Measurements from ENCODE around the gene ARSG. TPM values are rescaled to one million over a fixed set of nuclear protein-coding genes. Genes with fewer than 3 reads are reported as not detected.
"Not testable (repeated sequence)": the region's sequence is repeated elsewhere in the genome, so short reads cannot be mapped to it uniquely, and the experiment has no call there.

The ARSG gene
- total and polyA plus RNA-seq, 2 of the 8 experiments (the other 6 are each of a cell fraction or from before 2014, with no cell fraction given), result 3.3 to 4.0 TPM

GRCh38 chr17:68253426-68253825 lies 37.9 kb upstream of the ARSG start:
- H2BK5ac ChIP-seq (ENCODE audit: low read depth, low read length), result not testable (repeated sequence)
- POLR2A ChIA-PET (ENCODE audit: partially characterized antibody), result interaction anchor here (1.6 kb wide), 1 partner anchor 38 kb away, joined by 4 read pairs; the partner anchor contains the start of genes ARSG and SLC16A6

More at GRCh38 chr17:68253426-68253825, 37.9 kb upstream of the ARSG start:
- H3K36me3 ChIP-seq (ENCODE audit: control insufficient read depth in 2 of 4, insufficient read depth in 4 of 4, low read length in 3 of 4), result peaks cover 0 to 28% (median 1%) of the 10 kb centered on the region in 4 experiments; a peak in 5 of 8 replicates
- not testable (repeated sequence) for H4K91ac ChIP-seq (replicated peaks; ENCODE audit: insufficient read length, low read length); H2BK15ac ChIP-seq (ENCODE audit: low read length); H2AK5ac ChIP-seq (ENCODE audit: low read depth, low read length); H3K9ac ChIP-seq (replicated peaks in 1 of 4; ENCODE audit: extremely low read depth in 1 of 4, low read depth in 3 of 4, low read length in 3 of 4); H3K4me1 ChIP-seq (replicated peaks in 1 of 4; ENCODE audit: control insufficient read depth in 3 of 4, insufficient read depth in 4 of 4, low read length in 3 of 4); FAIRE-seq; H3K18ac ChIP-seq (ENCODE audit: extremely low read depth, low read length); H3K23me2 ChIP-seq (ENCODE audit: low read depth, low read length); H3K9me3 ChIP-seq (ENCODE audit: insufficient read depth in 2 of 2, low read depth in 1 of 2, low read length in 1 of 2); H3K23ac ChIP-seq (ENCODE audit: insufficient read length); H3K56ac ChIP-seq (replicated peaks; ENCODE audit: insufficient read length, low read depth, low read length); H3K27me3 ChIP-seq (replicated peaks in 1 of 4; ENCODE audit: control insufficient read depth in 3 of 4, extremely low read depth in 1 of 4, insufficient read depth in 3 of 4, low read length in 3 of 4); H3K14ac ChIP-seq (ENCODE audit: insufficient read length); H3K4me3 ChIP-seq (ENCODE audit: extremely low read depth in 1 of 4, insufficient read depth in 2 of 4, low read depth in 3 of 4, low read length in 4 of 4); H4K5ac ChIP-seq (ENCODE audit: insufficient read length, low read depth, low read length); H2BK12ac ChIP-seq (ENCODE audit: low read depth, low read length); H2AFZ ChIP-seq (ENCODE audit: low read length); H3K27ac ChIP-seq (ENCODE audit: low read depth, low read length); H3K4me2 ChIP-seq (ENCODE audit: insufficient read depth in 1 of 2, low read depth in 2 of 2, low read length in 2 of 2); H3K4ac ChIP-seq (replicated peaks; ENCODE audit: insufficient read length, low read depth, low read length); H3K79me1 ChIP-seq (ENCODE audit: low read depth, low read length); H4K8ac ChIP-seq (ENCODE audit: extremely low read depth, insufficient read depth, low read length); H3K79me2 ChIP-seq (ENCODE audit: control insufficient read depth in 1 of 2, insufficient read depth in 2 of 2, low read length in 2 of 2); H2BK120ac ChIP-seq (replicated peaks; ENCODE audit: low read depth, low read length); H4K20me1 ChIP-seq (replicated peaks in 1 of 2; ENCODE audit: control insufficient read depth in 1 of 2, insufficient read depth in 2 of 2, low read length in 2 of 2); H2BK20ac ChIP-seq (ENCODE audit: low read length)
- 93% methylated on average over 7 of the region's 7 CpGs; no CpG with 5 or more reads in 1 of the 2 experiments for WGBS, 2 experiments (ENCODE audit: extremely low coverage in 1 of 2, insufficient coverage in 1 of 2, insufficient read length in 1 of 2, insufficient replicate concordance in 2 of 2, low coverage in 1 of 2, low lambda C conversion rate in 2 of 2, missing lambda C conversion rate in 1 of 2)
- peak in 1 of 2 experiments; percentile 16 for DNase-seq (ENCODE audit: low read depth in 1 of 2, low spot score in 2 of 2)
- CTCF ChIA-PET (ENCODE audit: partially characterized antibody), result interaction anchor here (0.8 to 1.2 kb wide), 3 partner anchors 9 to 146 kb away, joined by 3 to 4 read pairs (median 3); no protein-coding TSS in a partner anchor

Measured in H1 (cell line).